ENCODE results near the gene OSBPL7. TPM values are rescaled to one million over a fixed set of nuclear protein-coding genes. Genes with fewer than 3 reads are reported as not detected.

Gene OSBPL7
- total and polyA plus RNA-seq, 2 donors (not counting 1 experiment from before 2014, with no cell fraction given), result 51.0 to 61.3 TPM

Other genes starting within 250 kb of the OSBPL7 start
- gene KPNB1, start 171.9 kb downstream of the OSBPL7 start, total RNA-seq, result 269 and 278 TPM in 2 replicates
- gene KPNB1, start 171.9 kb downstream of the OSBPL7 start, polyA plus RNA-seq, result 60.6 and 92.3 TPM in 2 replicates
- 6.6 and 9.3 TPM in 2 replicates for gene TBKBP1, start 127.6 kb downstream of the OSBPL7 start, total RNA-seq
- 6.8 and 8.4 TPM in 2 replicates for gene TBKBP1, start 127.6 kb downstream of the OSBPL7 start, polyA plus RNA-seq
- gene TBX21, start 88.6 kb downstream of the OSBPL7 start, total RNA-seq, result 8.4 and 10.8 TPM in 2 replicates
- gene TBX21, start 88.6 kb downstream of the OSBPL7 start, polyA plus RNA-seq, result 6.1 and 10.8 TPM in 2 replicates
- 34.8 and 37.4 TPM in 2 replicates for gene MRPL10, start 9.7 kb upstream of the OSBPL7 start, total RNA-seq
- gene MRPL10, start 9.7 kb upstream of the OSBPL7 start, polyA plus RNA-seq, result 32.4 and 39.4 TPM in 2 replicates
- 2.2 and 2.4 TPM in 2 replicates for gene LRRC46, start 9.9 kb upstream of the OSBPL7 start, total RNA-seq
- 0.69 and 1.6 TPM in 2 replicates for gene LRRC46, start 9.9 kb upstream of the OSBPL7 start, polyA plus RNA-seq
- 47.8 and 53.8 TPM in 2 replicates for gene SCRN2, start 19.5 kb upstream of the OSBPL7 start, total RNA-seq
- gene SCRN2, start 19.5 kb upstream of the OSBPL7 start, polyA plus RNA-seq, result 65.2 and 71.9 TPM in 2 replicates
- not detected in 2 replicates for gene SP6, start 29.4 kb upstream of the OSBPL7 start, total RNA-seq
- 0.04 and 0.09 TPM in 2 replicates for gene SP6, start 29.4 kb upstream of the OSBPL7 start, polyA plus RNA-seq
- 32.5 and 35.4 TPM in 2 replicates for gene SP2, start 74.4 kb upstream of the OSBPL7 start, total RNA-seq
- 25.4 and 27.5 TPM in 2 replicates for gene SP2, start 74.4 kb upstream of the OSBPL7 start, polyA plus RNA-seq
- 12.4 and 14.7 TPM in 2 replicates for gene PNPO, start 119.8 kb upstream of the OSBPL7 start, total RNA-seq
- 7.3 and 8.0 TPM in 2 replicates for gene PNPO, start 119.8 kb upstream of the OSBPL7 start, polyA plus RNA-seq
- not detected in 2 replicates for gene PRR15L, start 136.1 kb upstream of the OSBPL7 start, total RNA-seq
- gene PRR15L, start 136.1 kb upstream of the OSBPL7 start, polyA plus RNA-seq, result not detected in 2 replicates
- 415 and 417 TPM in 2 replicates for gene CDK5RAP3, start 149.3 kb upstream of the OSBPL7 start, total RNA-seq
- 728 and 990 TPM in 2 replicates for gene CDK5RAP3, start 149.3 kb upstream of the OSBPL7 start, polyA plus RNA-seq
- 1.2 and 2.3 TPM in 2 replicates for gene COPZ2, start 216.0 kb upstream of the OSBPL7 start, total RNA-seq
- gene COPZ2, start 216.0 kb upstream of the OSBPL7 start, polyA plus RNA-seq, result 1.0 and 1.2 TPM in 2 replicates
- 58.1 and 66.4 TPM in 2 replicates for gene NFE2L1, start 226.6 kb upstream of the OSBPL7 start, total RNA-seq
- 20.4 and 25.2 TPM in 2 replicates for gene NFE2L1, start 226.6 kb upstream of the OSBPL7 start, polyA plus RNA-seq